HL-60 (cell line): ENCODE measurements around the gene TRIP4.

Experiments
- DNase-seq, 2 experiments: peaks; one replicate each; pipeline ENCODE4 v3.0.0-alpha.2; 2010 to 2020; ENCODE audit warnings: low read depth in 1 of 2, low spot score in 1 of 2
- H3K27ac ChIP-seq: fragments of 250-450 bp; sonication (Bioruptor Pico); replicated peaks from 2 replicates; pipeline ENCODE4 v1.5.1; 2020; ENCODE audit warnings: mild to moderate bottlenecking, moderate library complexity
- H3K27me3 ChIP-seq: fragments of 250-450 bp; sonication (Bioruptor Pico); 2 replicates; pipeline ENCODE4 v1.5.1; 2021; ENCODE audit warnings: mild to moderate bottlenecking, moderate library complexity; ENCODE audit not compliant: insufficient read depth, poor library complexity, severe bottlenecking
- H3K4me3 ChIP-seq: replicated peaks from 2 replicates; pipeline ENCODE4 v1.5.1; 2011; ENCODE audit warnings: mild to moderate bottlenecking, control low read depth, low read length; ENCODE audit not compliant: insufficient read depth
- GABPA ChIP-seq: IDR thresholded peaks from 2 replicates; pipeline ENCODE4 v1.6.1; 2012; ENCODE audit warnings: low read depth
- POLR2AphosphoS5 ChIP-seq: IDR thresholded peaks from 2 replicates; pipeline ENCODE4 v1.6.1; 2012; ENCODE audit warnings: low read depth
- SPI1 ChIP-seq: IDR thresholded peaks from 2 replicates; pipeline ENCODE4 v1.6.1; 2012; ENCODE audit warnings: low read depth, mild to moderate bottlenecking, borderline replicate concordance
- TF ChIP-seq, protein P1 (sequence below): IDR thresholded peaks from one replicate; pipeline ENCODE4 v1.5.1; 2011; ENCODE audit warnings: low read length, control low read depth, inconsistent platforms; ENCODE audit not compliant: insufficient read depth
- TF ChIP-seq, protein P2 (sequence below): IDR thresholded peaks from 2 replicates; pipeline ENCODE4 v1.6.1; 2012; ENCODE audit warnings: low read depth; ENCODE audit not compliant: insufficient replicate concordance

Gene TRIP4

DNA sequence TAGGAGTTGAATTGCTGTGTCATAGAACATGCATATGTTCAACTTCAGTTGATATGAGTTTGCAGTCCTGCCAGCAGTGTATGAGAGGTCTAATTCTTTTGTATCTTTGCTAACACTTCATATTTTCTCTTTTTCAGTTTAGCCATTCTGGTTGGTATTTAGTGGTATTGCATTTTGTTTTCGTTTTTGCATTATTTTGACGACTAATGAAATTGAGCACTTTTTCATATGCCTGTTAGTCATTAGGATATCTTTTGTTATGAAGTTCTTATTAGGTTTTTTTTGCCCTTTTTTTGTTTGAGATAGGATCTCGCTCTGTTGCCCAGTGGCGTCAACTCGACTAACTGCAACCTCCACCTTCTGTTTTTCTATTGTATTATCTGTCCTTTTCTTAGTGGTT lies 9.2 kb downstream of the TRIP4 start:
- no peak for DNase-seq
- TF ChIP-seq, protein P1, sequence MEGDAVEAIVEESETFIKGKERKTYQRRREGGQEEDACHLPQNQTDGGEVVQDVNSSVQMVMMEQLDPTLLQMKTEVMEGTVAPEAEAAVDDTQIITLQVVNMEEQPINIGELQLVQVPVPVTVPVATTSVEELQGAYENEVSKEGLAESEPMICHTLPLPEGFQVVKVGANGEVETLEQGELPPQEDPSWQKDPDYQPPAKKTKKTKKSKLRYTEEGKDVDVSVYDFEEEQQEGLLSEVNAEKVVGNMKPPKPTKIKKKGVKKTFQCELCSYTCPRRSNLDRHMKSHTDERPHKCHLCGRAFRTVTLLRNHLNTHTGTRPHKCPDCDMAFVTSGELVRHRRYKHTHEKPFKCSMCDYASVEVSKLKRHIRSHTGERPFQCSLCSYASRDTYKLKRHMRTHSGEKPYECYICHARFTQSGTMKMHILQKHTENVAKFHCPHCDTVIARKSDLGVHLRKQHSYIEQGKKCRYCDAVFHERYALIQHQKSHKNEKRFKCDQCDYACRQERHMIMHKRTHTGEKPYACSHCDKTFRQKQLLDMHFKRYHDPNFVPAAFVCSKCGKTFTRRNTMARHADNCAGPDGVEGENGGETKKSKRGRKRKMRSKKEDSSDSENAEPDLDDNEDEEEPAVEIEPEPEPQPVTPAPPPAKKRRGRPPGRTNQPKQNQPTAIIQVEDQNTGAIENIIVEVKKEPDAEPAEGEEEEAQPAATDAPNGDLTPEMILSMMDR, result no peak
- TF ChIP-seq GABPA, result no peak
- TF ChIP-seq, protein P2, sequence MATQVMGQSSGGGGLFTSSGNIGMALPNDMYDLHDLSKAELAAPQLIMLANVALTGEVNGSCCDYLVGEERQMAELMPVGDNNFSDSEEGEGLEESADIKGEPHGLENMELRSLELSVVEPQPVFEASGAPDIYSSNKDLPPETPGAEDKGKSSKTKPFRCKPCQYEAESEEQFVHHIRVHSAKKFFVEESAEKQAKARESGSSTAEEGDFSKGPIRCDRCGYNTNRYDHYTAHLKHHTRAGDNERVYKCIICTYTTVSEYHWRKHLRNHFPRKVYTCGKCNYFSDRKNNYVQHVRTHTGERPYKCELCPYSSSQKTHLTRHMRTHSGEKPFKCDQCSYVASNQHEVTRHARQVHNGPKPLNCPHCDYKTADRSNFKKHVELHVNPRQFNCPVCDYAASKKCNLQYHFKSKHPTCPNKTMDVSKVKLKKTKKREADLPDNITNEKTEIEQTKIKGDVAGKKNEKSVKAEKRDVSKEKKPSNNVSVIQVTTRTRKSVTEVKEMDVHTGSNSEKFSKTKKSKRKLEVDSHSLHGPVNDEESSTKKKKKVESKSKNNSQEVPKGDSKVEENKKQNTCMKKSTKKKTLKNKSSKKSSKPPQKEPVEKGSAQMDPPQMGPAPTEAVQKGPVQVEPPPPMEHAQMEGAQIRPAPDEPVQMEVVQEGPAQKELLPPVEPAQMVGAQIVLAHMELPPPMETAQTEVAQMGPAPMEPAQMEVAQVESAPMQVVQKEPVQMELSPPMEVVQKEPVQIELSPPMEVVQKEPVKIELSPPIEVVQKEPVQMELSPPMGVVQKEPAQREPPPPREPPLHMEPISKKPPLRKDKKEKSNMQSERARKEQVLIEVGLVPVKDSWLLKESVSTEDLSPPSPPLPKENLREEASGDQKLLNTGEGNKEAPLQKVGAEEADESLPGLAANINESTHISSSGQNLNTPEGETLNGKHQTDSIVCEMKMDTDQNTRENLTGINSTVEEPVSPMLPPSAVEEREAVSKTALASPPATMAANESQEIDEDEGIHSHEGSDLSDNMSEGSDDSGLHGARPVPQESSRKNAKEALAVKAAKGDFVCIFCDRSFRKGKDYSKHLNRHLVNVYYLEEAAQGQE, result no peak
- no peak for TF ChIP-seq POLR2AphosphoS5
- no peak for TF ChIP-seq SPI1
- H3K27ac ChIP-seq, result no peak overlapping the region
- no peak overlapping the region for H3K4me3 ChIP-seq
- H3K27me3 ChIP-seq, result no peaks in the 10 kb centered on the region

DNA sequence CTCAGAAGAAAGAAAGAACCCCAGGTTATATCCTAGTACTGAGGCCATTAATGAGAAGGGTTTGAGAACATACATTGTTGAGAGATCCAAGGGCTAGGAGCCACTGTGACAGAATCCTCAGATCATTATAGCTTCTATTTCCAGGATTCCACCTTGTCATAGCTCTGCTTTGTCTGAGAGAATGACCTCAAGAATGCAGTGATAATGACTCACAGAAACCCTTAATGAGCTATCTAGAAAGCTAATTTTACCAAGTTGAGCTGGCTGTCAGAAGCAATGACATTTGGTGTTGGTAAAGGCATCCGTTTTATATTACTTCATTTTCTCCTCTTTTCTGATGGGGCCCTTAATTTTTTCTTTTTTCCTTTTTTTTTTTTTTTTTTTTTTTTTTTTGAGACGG lies 10.9 kb downstream of the TRIP4 start:
- H3K27ac ChIP-seq, result no peak overlapping the region
- DNase-seq, result no peak
- TF ChIP-seq POLR2AphosphoS5 (no peak), SPI1 (no peak), GABPA (no peak)
- TF ChIP-seq, protein P1, result no peak
- TF ChIP-seq, protein P2, result no peak
- no peak overlapping the region for H3K4me3 ChIP-seq
- H3K27me3 ChIP-seq, result no peaks in the 10 kb centered on the region

DNA sequence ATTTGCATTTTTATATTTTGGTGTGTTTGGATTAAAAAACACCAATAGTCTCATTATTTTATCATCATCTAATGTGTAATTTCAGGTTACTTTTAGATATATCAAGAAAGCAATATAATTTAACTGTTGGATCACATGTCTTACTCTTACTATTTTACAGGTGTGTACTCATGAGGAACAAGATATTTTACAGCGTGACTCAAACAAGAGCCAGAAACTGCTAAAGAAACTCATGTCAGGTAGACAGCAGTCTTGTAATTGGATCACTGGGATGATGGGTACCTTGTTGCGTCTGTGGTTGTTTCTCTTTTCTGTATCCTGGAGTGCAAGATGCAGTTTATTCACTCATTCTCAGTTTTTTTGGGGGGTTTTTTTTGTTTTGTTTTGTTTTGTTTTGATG lies 12.9 kb downstream of the TRIP4 start:
- H3K4me3 ChIP-seq, result no peak overlapping the region
- DNase-seq, result no peak
- H3K27me3 ChIP-seq, result no peaks in the 10 kb centered on the region
- H3K27ac ChIP-seq, result no peak overlapping the region
- no peak for TF ChIP-seq POLR2AphosphoS5
- no peak for TF ChIP-seq GABPA
- TF ChIP-seq SPI1, result no peak
- TF ChIP-seq, protein P2, result no peak
- TF ChIP-seq, protein P1, result no peak
